Measurements from ENCODE around the gene RPL3. TPM values are rescaled to one million over a fixed set of nuclear protein-coding genes. Genes with fewer than 3 reads are reported as not detected.
A peak's percentile ranks its signal among the peaks of the same experiment; 100 is the strongest.
"Not testable (repeated sequence)": the region's sequence is repeated elsewhere in the genome, so short reads cannot be mapped to it uniquely, and the experiment has no call there.

RPL3 gene
- total RNA-seq, 1 donor from 2014 or later = 2,294 TPM

DNA sequence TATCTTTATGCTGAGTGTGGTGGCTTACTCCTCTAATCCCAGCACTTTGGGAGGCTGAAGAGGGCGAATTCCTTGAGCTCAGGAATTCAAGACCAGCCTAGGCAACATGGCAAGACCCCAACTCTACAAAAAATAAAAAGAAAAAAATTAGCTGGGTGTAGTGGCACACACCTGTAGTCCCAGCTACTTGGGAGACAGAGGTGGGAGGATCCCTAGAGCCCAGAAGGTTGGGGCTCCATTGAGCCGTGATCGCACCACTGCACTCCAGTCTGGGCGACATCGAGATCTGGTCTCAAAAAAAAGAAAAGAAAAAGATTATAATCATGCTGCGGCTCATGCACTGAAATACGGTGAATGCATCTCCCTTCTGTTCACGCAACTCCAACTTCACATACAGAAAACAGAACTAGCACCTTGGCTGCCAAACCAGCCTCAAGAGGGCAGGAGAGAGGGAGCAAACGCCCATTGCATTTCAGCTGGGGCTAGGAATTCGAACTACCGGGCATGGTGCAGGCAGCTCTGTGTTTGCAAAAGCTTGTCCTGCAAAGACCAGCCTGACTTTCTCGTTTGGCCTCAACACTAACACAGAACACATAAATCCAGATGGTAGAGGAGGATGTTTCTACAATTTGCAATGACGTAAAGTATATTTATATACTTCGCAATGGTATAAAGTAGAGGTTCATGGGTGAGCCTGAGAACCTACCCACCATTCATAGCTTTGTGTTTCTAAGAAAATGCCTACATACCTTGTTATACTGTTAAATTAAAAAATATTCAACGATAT lies 24.0 kb upstream of the RPL3 start:
- H3K4me3 Mint-ChIP-seq = peak overlapping the region; percentile 38
- TF ChIP-seq, protein P1, sequence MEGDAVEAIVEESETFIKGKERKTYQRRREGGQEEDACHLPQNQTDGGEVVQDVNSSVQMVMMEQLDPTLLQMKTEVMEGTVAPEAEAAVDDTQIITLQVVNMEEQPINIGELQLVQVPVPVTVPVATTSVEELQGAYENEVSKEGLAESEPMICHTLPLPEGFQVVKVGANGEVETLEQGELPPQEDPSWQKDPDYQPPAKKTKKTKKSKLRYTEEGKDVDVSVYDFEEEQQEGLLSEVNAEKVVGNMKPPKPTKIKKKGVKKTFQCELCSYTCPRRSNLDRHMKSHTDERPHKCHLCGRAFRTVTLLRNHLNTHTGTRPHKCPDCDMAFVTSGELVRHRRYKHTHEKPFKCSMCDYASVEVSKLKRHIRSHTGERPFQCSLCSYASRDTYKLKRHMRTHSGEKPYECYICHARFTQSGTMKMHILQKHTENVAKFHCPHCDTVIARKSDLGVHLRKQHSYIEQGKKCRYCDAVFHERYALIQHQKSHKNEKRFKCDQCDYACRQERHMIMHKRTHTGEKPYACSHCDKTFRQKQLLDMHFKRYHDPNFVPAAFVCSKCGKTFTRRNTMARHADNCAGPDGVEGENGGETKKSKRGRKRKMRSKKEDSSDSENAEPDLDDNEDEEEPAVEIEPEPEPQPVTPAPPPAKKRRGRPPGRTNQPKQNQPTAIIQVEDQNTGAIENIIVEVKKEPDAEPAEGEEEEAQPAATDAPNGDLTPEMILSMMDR (conservative IDR thresholded peaks at IDR 0.05) = peak; percentile 81
- peaks cover 11% of the 10 kb centered on the region for H3K27me3 Mint-ChIP-seq (ENCODE audit: low read depth)
- H3K27ac Mint-ChIP-seq (ENCODE audit: unreplicated experiment) = no peak overlapping the region
- no peaks in the 10 kb centered on the region for H3K9me3 Mint-ChIP-seq
- H3K36me3 Mint-ChIP-seq (ENCODE audit: low read depth) = no peaks in the 10 kb centered on the region
- peaks cover 5% of the 10 kb centered on the region for H3K4me1 Mint-ChIP-seq
- DNase-seq (ENCODE audit: low read depth, low spot score) = peak; percentile 62

DNA sequence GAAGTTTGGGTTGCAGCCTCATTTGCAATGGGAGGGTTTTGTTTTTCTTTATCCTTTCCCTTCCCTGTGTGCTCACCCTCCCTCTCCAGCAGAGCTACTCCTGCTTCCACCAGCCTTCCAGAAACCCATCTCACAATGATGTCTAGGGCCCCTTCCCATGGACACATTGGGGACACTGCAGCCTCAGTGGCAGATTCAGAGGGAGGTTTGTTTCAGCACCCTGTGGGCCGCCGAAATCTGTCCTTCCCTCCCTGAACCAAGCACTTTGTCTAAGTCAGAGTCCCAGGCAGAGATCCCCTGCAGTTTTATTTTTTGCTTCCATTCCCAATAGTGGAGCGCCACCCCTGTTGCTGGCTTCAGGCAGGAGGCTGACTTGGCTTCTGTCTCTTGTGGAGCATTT lies 21.8 kb upstream of the RPL3 start:
- no peak overlapping the region for H3K4me3 Mint-ChIP-seq
- no peaks in the 10 kb centered on the region for H3K36me3 Mint-ChIP-seq (ENCODE audit: low read depth)
- H3K27me3 Mint-ChIP-seq (ENCODE audit: low read depth) = peaks cover 11% of the 10 kb centered on the region
- TF ChIP-seq, protein P1 (conservative IDR thresholded peaks at IDR 0.05) = no peak
- H3K4me1 Mint-ChIP-seq = peaks cover 5% of the 10 kb centered on the region
- no peaks in the 10 kb centered on the region for H3K9me3 Mint-ChIP-seq
- DNase-seq (ENCODE audit: low read depth, low spot score) = no peak
- no peak overlapping the region for H3K27ac Mint-ChIP-seq (ENCODE audit: unreplicated experiment)

- not testable (repeated sequence) for H3K36me3 Mint-ChIP-seq (ENCODE audit: low read depth); H3K4me3 Mint-ChIP-seq; H3K4me1 Mint-ChIP-seq; H3K27ac Mint-ChIP-seq (ENCODE audit: unreplicated experiment); H3K9me3 Mint-ChIP-seq; DNase-seq (ENCODE audit: low read depth, low spot score)
- peaks cover 11% of the 10 kb centered on the region for H3K27me3 Mint-ChIP-seq (ENCODE audit: low read depth)
Observed at GRCh38 chr22:39339775-39340174, 20.4 kb upstream of the RPL3 start.

GRCh38 chr22:39336411-39336810 lies 17.0 kb upstream of the RPL3 start:
- no peaks in the 10 kb centered on the region for H3K27me3 Mint-ChIP-seq (ENCODE audit: low read depth)
- no peak overlapping the region for H3K27ac Mint-ChIP-seq (ENCODE audit: unreplicated experiment)
- TF ChIP-seq, protein P1 (conservative IDR thresholded peaks at IDR 0.05) = no peak
- no peaks in the 10 kb centered on the region for H3K9me3 Mint-ChIP-seq
- no peak for DNase-seq (ENCODE audit: low read depth, low spot score)
- H3K36me3 Mint-ChIP-seq (ENCODE audit: low read depth) = no peaks in the 10 kb centered on the region
- peaks cover 7% of the 10 kb centered on the region for H3K4me1 Mint-ChIP-seq
- no peak overlapping the region for H3K4me3 Mint-ChIP-seq

GRCh38 chr22:39332441-39333064 lies 13.1 kb upstream of the RPL3 start:
- DNase-seq (ENCODE audit: low read depth, low spot score) = no peak
- H3K27ac Mint-ChIP-seq (ENCODE audit: unreplicated experiment) = peak overlapping the region; percentile 70
- no peaks in the 10 kb centered on the region for H3K27me3 Mint-ChIP-seq (ENCODE audit: low read depth)
- H3K4me3 Mint-ChIP-seq = no peak overlapping the region
- H3K4me1 Mint-ChIP-seq = peaks cover 7% of the 10 kb centered on the region
- H3K9me3 Mint-ChIP-seq = no peaks in the 10 kb centered on the region
- H3K36me3 Mint-ChIP-seq (ENCODE audit: low read depth) = no peaks in the 10 kb centered on the region
- TF ChIP-seq, protein P1 (conservative IDR thresholded peaks at IDR 0.05) = no peak

DNA sequence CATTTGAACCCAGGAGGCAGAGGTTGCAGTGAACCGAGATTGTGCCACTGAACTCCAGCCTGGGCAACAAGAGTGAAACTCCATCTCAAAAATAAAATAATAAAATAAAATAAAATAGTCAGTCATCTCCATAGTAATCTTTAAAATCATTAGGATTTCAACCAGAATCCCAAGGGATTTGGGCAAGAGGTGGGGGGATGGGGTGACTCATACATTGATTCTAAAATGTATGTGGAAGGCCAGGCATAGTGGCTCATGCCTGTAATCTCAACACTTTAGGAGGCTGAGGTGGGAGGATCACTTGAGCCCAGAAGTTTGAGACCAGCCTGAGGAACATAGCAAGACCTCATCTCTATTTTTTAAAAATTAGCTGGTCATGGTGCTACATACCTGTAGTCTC lies 11.1 kb upstream of the RPL3 start:
- not testable (repeated sequence) for H3K27ac Mint-ChIP-seq (ENCODE audit: unreplicated experiment); H3K36me3 Mint-ChIP-seq (ENCODE audit: low read depth); H3K27me3 Mint-ChIP-seq (ENCODE audit: low read depth); H3K9me3 Mint-ChIP-seq; H3K4me3 Mint-ChIP-seq; DNase-seq (ENCODE audit: low read depth, low spot score)
- H3K4me1 Mint-ChIP-seq = peaks cover 18% of the 10 kb centered on the region
